ENCODE results near the gene AHRR.

The AHRR gene

GRCh38 chr5:478369-478981 lies 157.0 kb downstream of the AHRR start:
- TF ChIP-seq CTCF (IDR thresholded peaks at IDR 0.05; ENCODE audit: insufficient read depth, low read depth, low read length, missing control alignments): no peak
- no peak for DNase-seq (ENCODE audit: low read depth)

GRCh38 chr5:478982-479535 lies 157.5 kb downstream of the AHRR start:
- no peak for DNase-seq (ENCODE audit: low read depth)
- no peak for TF ChIP-seq CTCF (IDR thresholded peaks at IDR 0.05; ENCODE audit: insufficient read depth, low read depth, low read length, missing control alignments)
- H3K4me3 ChIP-seq (ENCODE audit: low read depth, low read length): no peak overlapping the region

More at GRCh38 chr5:478369-478981, 157.0 kb downstream of the AHRR start:
- H3K4me3 ChIP-seq (ENCODE audit: low read depth, low read length): no peak overlapping the region

GRCh38 chr5:479566-480319 lies 158.2 kb downstream of the AHRR start:
- H3K4me3 ChIP-seq (ENCODE audit: low read depth, low read length): no peak overlapping the region
- no peak for DNase-seq (ENCODE audit: low read depth)
- TF ChIP-seq CTCF (IDR thresholded peaks at IDR 0.05; ENCODE audit: insufficient read depth, low read depth, low read length, missing control alignments): no peak

- no peak overlapping the region for H3K4me3 ChIP-seq (ENCODE audit: low read depth, low read length)
- no peak for DNase-seq (ENCODE audit: low read depth)
- no peak for TF ChIP-seq CTCF (IDR thresholded peaks at IDR 0.05; ENCODE audit: insufficient read depth, low read depth, low read length, missing control alignments)
These were observed 159.8 kb downstream of the AHRR start for GRCh38 chr5:481347-481746.

GRCh38 chr5:482021-482420 lies 160.5 kb downstream of the AHRR start:
- H3K4me3 ChIP-seq (ENCODE audit: low read depth, low read length): no peak overlapping the region
- no peak for TF ChIP-seq CTCF (IDR thresholded peaks at IDR 0.05; ENCODE audit: insufficient read depth, low read depth, low read length, missing control alignments)
- DNase-seq (ENCODE audit: low read depth): no peak

GRCh38 chr5:482506-482905 lies 161.0 kb downstream of the AHRR start:
- no peak overlapping the region for H3K4me3 ChIP-seq (ENCODE audit: low read depth, low read length)
- no peak for TF ChIP-seq CTCF (IDR thresholded peaks at IDR 0.05; ENCODE audit: insufficient read depth, low read depth, low read length, missing control alignments)
- DNase-seq (ENCODE audit: low read depth): no peak
